IMR-90 (cell line): Measurements from ENCODE around the gene ZNF280B. TPM values are rescaled to one million over a fixed set of nuclear protein-coding genes. Genes with fewer than 3 reads are reported as not detected.

Experiments
- ATAC-seq: fragments of 200-7000 bp; cut with Tn5 transposase; 2 replicates; pipeline ENCODE4 v1.9.1; 2020; ENCODE audit warnings: low read depth, mild to moderate bottlenecking, moderate library complexity
- BruUV-seq: library from RNA; stranded (reverse); fragments of 400-500 nt; replicated peaks from 2 replicates; lab custom pipeline; 2021; lab: Mats Ljungman, UMichigan
- CTCF ChIA-PET: fragments of 300-600 bp; formaldehyde crosslinking; extraction: SDS; loops from one replicate; lab custom pipeline; 2021; ENCODE audit warnings: antibody characterized with exemption; lab: Yijun Ruan, JAX
- POLR2A ChIA-PET: fragments of 300-600 bp; sonication (Branson Sonifier 250); formaldehyde crosslinking; loops from one replicate; lab custom pipeline; 2022; ENCODE audit warnings: antibody characterized with exemption; ENCODE audit not compliant: unreplicated experiment; lab: Charles Lee
- DNase-seq: peaks from one replicate; pipeline ENCODE4 v3.0.0; 2013
- H2AFZ ChIP-seq: replicated peaks from 2 replicates; pipeline ENCODE3; 2013; ENCODE audit warnings: low read length, mild to moderate bottlenecking; ENCODE audit not compliant: poor library complexity
- H2AK5ac ChIP-seq: 2 replicates; pipeline ENCODE4 v1.6.1; 2013; ENCODE audit warnings: low read depth, low read length, inconsistent platforms
- H2AK9ac ChIP-seq: replicated peaks from 2 replicates; pipeline ENCODE3; 2013; ENCODE audit warnings: mild to moderate bottlenecking, low read depth, low read length, moderate library complexity; ENCODE audit not compliant: poor library complexity
- H2BK120ac ChIP-seq: 2 replicates; pipeline ENCODE4 v1.6.1; 2013; ENCODE audit warnings: low read depth, low read length, inconsistent platforms
- H2BK15ac ChIP-seq: 3 replicates; pipeline ENCODE4 v1.6.1; 2013; ENCODE audit warnings: low read depth, low read length, inconsistent platforms
- H2BK20ac ChIP-seq: 2 replicates; pipeline ENCODE4 v1.6.1; 2013; ENCODE audit warnings: low read depth, mild to moderate bottlenecking, inconsistent platforms, low read length, moderate library complexity
- H2BK5ac ChIP-seq: 2 replicates; pipeline ENCODE4 v1.6.1; 2013; ENCODE audit warnings: mild to moderate bottlenecking, low read depth, low read length, inconsistent platforms; ENCODE audit not compliant: poor library complexity, severe bottlenecking
- H3K14ac ChIP-seq: replicated peaks from 2 replicates; pipeline ENCODE4 v1.6.1; 2013; ENCODE audit warnings: low read depth, low read length, inconsistent platforms
- H3K18ac ChIP-seq: 2 replicates; pipeline ENCODE4 v1.6.1; 2013; ENCODE audit warnings: low read depth, low read length, control low read depth
- H3K23ac ChIP-seq: 2 replicates; pipeline ENCODE4 v1.6.1; 2013; ENCODE audit warnings: low read depth, low read length, inconsistent platforms
- H3K27ac ChIP-seq: 2 replicates; pipeline ENCODE4 v1.5.1; 2013; ENCODE audit warnings: mild to moderate bottlenecking, control low read depth, low read length; ENCODE audit not compliant: insufficient read depth
- H3K27me3 ChIP-seq: 2 replicates; pipeline ENCODE4 v1.6.1; 2013; ENCODE audit warnings: low read length; ENCODE audit not compliant: control insufficient read depth, insufficient read depth
- H3K36me3 ChIP-seq: 2 replicates; pipeline ENCODE4 v1.6.1; 2013; ENCODE audit warnings: low read length, mixed read lengths; ENCODE audit not compliant: control insufficient read depth, insufficient read depth
- H3K4ac ChIP-seq: 2 replicates; pipeline ENCODE4 v1.6.1; 2013; ENCODE audit warnings: low read depth, low read length, inconsistent platforms
- H3K4me1 ChIP-seq: 2 replicates; pipeline ENCODE4 v1.6.1; 2013; ENCODE audit warnings: low read length, mixed read lengths; ENCODE audit not compliant: control insufficient read depth, insufficient read depth
- H3K4me2 ChIP-seq: 2 replicates; pipeline ENCODE4 v1.6.1; 2013; ENCODE audit warnings: low read depth, mild to moderate bottlenecking, control low read depth, low read length, moderate library complexity
- H3K4me3 ChIP-seq: 2 replicates; pipeline ENCODE4 v1.5.1; 2013; ENCODE audit warnings: low read depth, mild to moderate bottlenecking, control low read depth, low read length, moderate library complexity; ENCODE audit not compliant: insufficient read depth
- H3K56ac ChIP-seq: 2 replicates; pipeline ENCODE4 v1.6.1; 2013; ENCODE audit warnings: low read length, inconsistent platforms; ENCODE audit not compliant: insufficient read depth; ENCODE audit errors: extremely low read depth
- H3K79me1 ChIP-seq, 2 experiments: 2 replicates each; pipeline ENCODE4 v1.6.1; 2013; ENCODE audit warnings: low read length in 2 of 2, inconsistent platforms in 1 of 2, low read depth in 1 of 2
- H3K9ac ChIP-seq: 2 replicates; pipeline ENCODE4 v1.6.1; 2013; ENCODE audit warnings: low read depth, low read length, control low read depth
- H3K9me1 ChIP-seq: 2 replicates; pipeline ENCODE4 v1.6.1; 2013; ENCODE audit warnings: low read length, inconsistent platforms; ENCODE audit not compliant: insufficient read depth
- H3K9me3 ChIP-seq: 2 replicates; pipeline ENCODE4 v1.6.1; 2013; ENCODE audit warnings: low read length; ENCODE audit not compliant: control insufficient read depth, insufficient read depth
- H4K20me1 ChIP-seq: 2 replicates; pipeline ENCODE4 v1.6.1; 2013; ENCODE audit warnings: low read length, inconsistent platforms; ENCODE audit not compliant: insufficient read depth
- H4K5ac ChIP-seq: 2 replicates; pipeline ENCODE4 v1.6.1; 2013; ENCODE audit warnings: mild to moderate bottlenecking, low read depth, low read length, control low read depth
- H4K8ac ChIP-seq, 2 experiments: 2 replicates each; pipeline ENCODE4 v1.6.1; 2013; ENCODE audit warnings: low read depth in 2 of 2, low read length in 2 of 2, control low read depth in 1 of 2, inconsistent platforms in 1 of 2
- H4K91ac ChIP-seq: 2 replicates; pipeline ENCODE4 v1.6.1; 2013; ENCODE audit warnings: low read depth, low read length, inconsistent platforms; ENCODE audit not compliant: insufficient read depth
- BHLHE40 ChIP-seq: fragments of 150-350 bp; IDR thresholded peaks from 2 replicates; pipeline ENCODE4 v1.6.1; 2016; ENCODE audit warnings: mild to moderate bottlenecking, low read depth, low read length
- CEBPB ChIP-seq: IDR thresholded peaks from 2 replicates; pipeline ENCODE4 v1.6.1; 2012; ENCODE audit warnings: low read depth, low read length, improper control_type of control experiment
- CHD1 ChIP-seq: IDR thresholded peaks from 2 replicates; pipeline ENCODE4 v1.6.1; 2012; ENCODE audit warnings: low read depth, low read length, improper control_type of control experiment
- FOS ChIP-seq: fragments of 150-350 bp; IDR thresholded peaks from 2 replicates; pipeline ENCODE4 v1.6.1; 2016; ENCODE audit warnings: low read depth, low read length
- MAFK ChIP-seq: IDR thresholded peaks from 2 replicates; pipeline ENCODE4 v1.6.1; 2012; ENCODE audit warnings: low read depth, low read length, improper control_type of control experiment
- MAZ ChIP-seq: IDR thresholded peaks from 2 replicates; pipeline ENCODE4 v1.6.1; 2012; ENCODE audit warnings: low read depth, mild to moderate bottlenecking, low read length, improper control_type of control experiment, moderate library complexity, borderline replicate concordance
- MXI1 ChIP-seq: IDR thresholded peaks from 2 replicates; pipeline ENCODE4 v1.6.1; 2012; ENCODE audit warnings: low read depth, mild to moderate bottlenecking, low read length, moderate library complexity, borderline replicate concordance
- NFE2L2 ChIP-seq: fragments of 150-350 bp; IDR thresholded peaks from 2 replicates; pipeline ENCODE4 v1.6.1; 2016; ENCODE audit warnings: low read depth, mild to moderate bottlenecking, low read length
- POLR2A ChIP-seq: IDR thresholded peaks from 2 replicates; pipeline ENCODE4 v1.6.1; 2012; ENCODE audit warnings: mild to moderate bottlenecking, low read depth, low read length
- RAD21 ChIP-seq: IDR thresholded peaks from 2 replicates; pipeline ENCODE4 v1.6.1; 2012; ENCODE audit warnings: low read length, improper control_type of control experiment
- RCOR1 ChIP-seq: IDR thresholded peaks from 2 replicates; pipeline ENCODE4 v1.6.1; 2012; ENCODE audit warnings: mild to moderate bottlenecking, low read length, improper control_type of control experiment; ENCODE audit not compliant: insufficient replicate concordance
- RFX5 ChIP-seq: IDR thresholded peaks from 2 replicates; pipeline ENCODE4 v1.8.0; 2012; ENCODE audit warnings: low read depth, mild to moderate bottlenecking, low read length, moderate library complexity
- SMC3 ChIP-seq: fragments of 150-350 bp; IDR thresholded peaks from 2 replicates; pipeline ENCODE4 v1.6.1; 2016; ENCODE audit warnings: low read depth, mild to moderate bottlenecking, antibody characterized with exemption, low read length, moderate library complexity
- WGBS, 2 experiments: methylation state at CpG; one replicate each; pipeline versions ENCODE4 v1.1.5 to v1.1.7; 2013; ENCODE audit warnings: missing lambda C conversion rate in 2 of 2; ENCODE audit not compliant: insufficient read length in 1 of 2; ENCODE audit errors: extremely low coverage in 2 of 2; 5-methylcytosine and 5-hydroxymethylcytosine counted together
- dilution Hi-C: fragments of 300-500 bp; cut with HindIII; formaldehyde crosslinking; loops from one replicate; pipeline ENCODE4 v1.14.3; 2018; ENCODE audit warnings: low sequenced_read_pairs; ENCODE audit not compliant: unreplicated experiment
- in situ Hi-C: fragments of 300-500 bp; cut with MboI; formaldehyde crosslinking; loops from 3 replicates; pipeline ENCODE4 v1.14.3; 2019; ENCODE audit warnings: low sequenced_read_pairs, inconsistent platforms, mixed read lengths
- intact Hi-C: fragments of 100-400 bp; cut with micrococcal nuclease; formaldehyde crosslinking; loops from 2 replicates; pipeline ENCODE4 v1.10.0; 2022
- polyA plus RNA-seq, 3 experiments: library from polyadenylated mRNA; depleted of rRNA; stranded (reverse); fragments of >200 nt; gene quantifications; 2 replicates each; pipeline ENCODE4 v1.2.3, GENCODE V29; 2012; ENCODE audit warnings: low replicate concordance in 1 of 3
- total RNA-seq: library from RNA; depleted of rRNA; stranded (reverse); fragments of >200 nt; gene quantifications from 2 replicates; pipeline ENCODE4 v1.2.3, GENCODE V29; 2012
- TF ChIP-seq, protein P1 (sequence below): fragments of 150-350 bp; IDR thresholded peaks from 2 replicates; pipeline ENCODE4 v1.6.1; 2017; ENCODE audit warnings: mild to moderate bottlenecking, antibody characterized with exemption, low read length, low read depth
- TF ChIP-seq, protein P2 (sequence below): conservative IDR thresholded peaks from 2 replicates; pipeline ENCODE4 v1.5.1; 2012; ENCODE audit warnings: mild to moderate bottlenecking, low read depth, low read length, improper control_type of control experiment
- TF ChIP-seq, protein P3 (sequence below): fragments of 150-350 bp; IDR thresholded peaks from 2 replicates; pipeline ENCODE4 v1.6.1; 2016; ENCODE audit warnings: low read depth, mild to moderate bottlenecking, low read length, moderate library complexity, borderline replicate concordance

Gene ZNF280B
- total and polyA plus RNA-seq, 2 of the 4 experiments (the other 2 are of a cell fraction), result 0.65 to 1.4 TPM

DNA sequence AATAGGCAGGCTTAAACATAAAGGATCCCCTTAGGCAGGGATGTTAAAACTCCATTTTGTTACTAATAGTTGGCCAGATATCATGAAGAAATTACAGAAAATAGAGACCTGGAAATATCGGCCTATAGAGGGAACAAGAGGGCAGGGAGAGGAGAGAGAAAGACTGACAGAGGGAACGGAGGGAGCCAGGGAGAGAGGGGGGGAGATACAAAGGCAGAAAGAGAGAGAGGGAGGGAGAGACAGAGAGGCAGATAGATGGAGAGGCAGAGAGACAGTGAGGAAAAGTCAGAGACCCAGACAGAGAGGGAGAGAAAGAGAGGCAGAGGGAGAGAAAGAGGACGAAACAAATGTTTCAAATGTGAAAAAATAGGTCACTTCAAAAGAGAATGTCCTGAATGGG lies 53.5 kb downstream of the ZNF280B start:
- Histone ChIP-seq H3K4me3 (no peak overlapping the region), H4K5ac (no peak overlapping the region), H3K4me1 (no peaks in the 10 kb centered on the region), H2BK15ac (no peak overlapping the region), H4K91ac (no peak overlapping the region), H3K4me2 (no peak overlapping the region), H2AK5ac (no peak overlapping the region), H2BK120ac (no peak overlapping the region), H3K23ac (no peak overlapping the region), H3K27ac (no peak overlapping the region), H2AFZ (no peak overlapping the region), H2BK20ac (no peak overlapping the region), H2BK5ac (no peak overlapping the region), H3K79me1 (no peaks in the 10 kb centered on the region), H3K4ac (no peak overlapping the region), H3K9me1 (no peaks in the 10 kb centered on the region), H3K27me3 (peaks cover 4% of the 10 kb centered on the region; the same call in 1 of the 2 replicates), H3K9ac (no peak overlapping the region), H4K8ac (no peak overlapping the region), H3K9me3 (peaks cover 13% of the 10 kb centered on the region), H2AK9ac (no peak overlapping the region), H3K56ac (no peak overlapping the region), H3K36me3 (no peaks in the 10 kb centered on the region), H4K20me1 (no peaks in the 10 kb centered on the region), H3K18ac (no peak overlapping the region), H3K14ac (no peak overlapping the region)
- 50% methylated on average over 1 of the region's 3 CpGs; no CpG with 5 or more reads in 1 of the 2 experiments for WGBS, 2 experiments
- CTCF ChIA-PET, result no interaction called here
- ATAC-seq (no peak), DNase-seq (no peak)
- in situ Hi-C loops, result no loop called here
- intact Hi-C loops, result no loop called here
- BruUV-seq, result no TSS peak
- POLR2A ChIA-PET, result no interaction called here
- TF ChIP-seq, protein P1, sequence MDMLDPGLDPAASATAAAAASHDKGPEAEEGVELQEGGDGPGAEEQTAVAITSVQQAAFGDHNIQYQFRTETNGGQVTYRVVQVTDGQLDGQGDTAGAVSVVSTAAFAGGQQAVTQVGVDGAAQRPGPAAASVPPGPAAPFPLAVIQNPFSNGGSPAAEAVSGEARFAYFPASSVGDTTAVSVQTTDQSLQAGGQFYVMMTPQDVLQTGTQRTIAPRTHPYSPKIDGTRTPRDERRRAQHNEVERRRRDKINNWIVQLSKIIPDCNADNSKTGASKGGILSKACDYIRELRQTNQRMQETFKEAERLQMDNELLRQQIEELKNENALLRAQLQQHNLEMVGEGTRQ, result no peak
- no peak for TF ChIP-seq CHD1
- TF ChIP-seq, protein P2, sequence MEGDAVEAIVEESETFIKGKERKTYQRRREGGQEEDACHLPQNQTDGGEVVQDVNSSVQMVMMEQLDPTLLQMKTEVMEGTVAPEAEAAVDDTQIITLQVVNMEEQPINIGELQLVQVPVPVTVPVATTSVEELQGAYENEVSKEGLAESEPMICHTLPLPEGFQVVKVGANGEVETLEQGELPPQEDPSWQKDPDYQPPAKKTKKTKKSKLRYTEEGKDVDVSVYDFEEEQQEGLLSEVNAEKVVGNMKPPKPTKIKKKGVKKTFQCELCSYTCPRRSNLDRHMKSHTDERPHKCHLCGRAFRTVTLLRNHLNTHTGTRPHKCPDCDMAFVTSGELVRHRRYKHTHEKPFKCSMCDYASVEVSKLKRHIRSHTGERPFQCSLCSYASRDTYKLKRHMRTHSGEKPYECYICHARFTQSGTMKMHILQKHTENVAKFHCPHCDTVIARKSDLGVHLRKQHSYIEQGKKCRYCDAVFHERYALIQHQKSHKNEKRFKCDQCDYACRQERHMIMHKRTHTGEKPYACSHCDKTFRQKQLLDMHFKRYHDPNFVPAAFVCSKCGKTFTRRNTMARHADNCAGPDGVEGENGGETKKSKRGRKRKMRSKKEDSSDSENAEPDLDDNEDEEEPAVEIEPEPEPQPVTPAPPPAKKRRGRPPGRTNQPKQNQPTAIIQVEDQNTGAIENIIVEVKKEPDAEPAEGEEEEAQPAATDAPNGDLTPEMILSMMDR, result no peak
- TF ChIP-seq MXI1, result no peak
- TF ChIP-seq BHLHE40, result no peak
- no peak for TF ChIP-seq MAZ
- TF ChIP-seq CEBPB, result no peak
- TF ChIP-seq RAD21, result no peak
- no peak for TF ChIP-seq NFE2L2
- no peak for TF ChIP-seq FOS
- TF ChIP-seq SMC3, result no peak
- TF ChIP-seq RFX5, result no peak
- no peak for TF ChIP-seq RCOR1
- TF ChIP-seq, protein P3, sequence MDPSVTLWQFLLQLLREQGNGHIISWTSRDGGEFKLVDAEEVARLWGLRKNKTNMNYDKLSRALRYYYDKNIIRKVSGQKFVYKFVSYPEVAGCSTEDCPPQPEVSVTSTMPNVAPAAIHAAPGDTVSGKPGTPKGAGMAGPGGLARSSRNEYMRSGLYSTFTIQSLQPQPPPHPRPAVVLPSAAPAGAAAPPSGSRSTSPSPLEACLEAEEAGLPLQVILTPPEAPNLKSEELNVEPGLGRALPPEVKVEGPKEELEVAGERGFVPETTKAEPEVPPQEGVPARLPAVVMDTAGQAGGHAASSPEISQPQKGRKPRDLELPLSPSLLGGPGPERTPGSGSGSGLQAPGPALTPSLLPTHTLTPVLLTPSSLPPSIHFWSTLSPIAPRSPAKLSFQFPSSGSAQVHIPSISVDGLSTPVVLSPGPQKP, result no peak
- TF ChIP-seq POLR2A, result no peak
- TF ChIP-seq MAFK, result no peak
- dilution Hi-C loops, result no loop called here
